ENCODE measurements around the gene FAM118B.
A peak's percentile ranks its signal among the peaks of the same experiment; 100 is the strongest.

Gene FAM118B

DNA sequence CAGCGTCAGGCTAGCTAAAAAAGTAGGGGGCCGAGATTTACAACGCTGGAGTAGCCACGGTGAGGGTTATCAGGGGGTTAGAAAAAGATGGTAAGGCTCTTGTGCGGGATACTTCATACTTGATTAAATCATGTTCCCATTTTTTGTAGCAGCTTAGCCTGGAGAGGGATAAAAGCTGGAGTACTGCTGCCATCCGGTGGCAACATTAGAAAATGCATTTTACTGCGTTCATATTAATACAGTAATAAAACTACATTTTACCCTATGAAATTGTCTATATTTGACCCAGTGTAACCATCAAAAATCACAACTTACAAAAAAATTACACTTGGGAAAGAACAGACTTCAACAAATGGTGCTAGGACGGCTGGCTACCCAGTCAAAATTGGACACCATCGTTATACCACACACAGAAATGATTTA is 17.4 kb upstream of the FAM118B start:
- no CpG with 5 or more reads among the region's 9 CpGs for WGBS (ENCODE audit: extremely low coverage, insufficient coverage, low lambda C conversion rate)
- H3K4ac ChIP-seq (ENCODE audit: low read depth, low read length), result no peak overlapping the region

DNA sequence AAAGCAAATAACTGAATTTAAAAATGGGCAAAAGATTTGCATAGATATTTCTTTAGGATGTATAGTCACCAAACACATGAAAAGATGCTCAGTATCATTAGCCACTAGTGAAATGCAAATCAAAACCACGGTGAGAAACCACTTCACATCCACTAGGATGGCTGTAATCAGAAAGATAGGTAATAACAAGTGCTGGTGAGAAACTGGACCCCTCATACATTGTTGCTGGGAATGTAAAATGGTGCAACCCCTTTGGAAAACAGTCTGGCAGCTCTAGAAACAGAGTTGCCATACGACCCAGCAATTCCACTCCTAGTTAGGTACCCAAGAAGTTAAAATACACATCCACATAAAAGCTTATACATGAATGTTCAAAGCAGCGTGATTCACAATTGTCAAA is 16.5 kb upstream of the FAM118B start:
- Histone ChIP-seq H3K4me3 (ENCODE audit: low read length) (no peak overlapping the region), H3K9ac (ENCODE audit: low read length) (no peak overlapping the region), H4K5ac (ENCODE audit: low read length) (no peak overlapping the region), H4K8ac (ENCODE audit: low read depth, low read length) (no peak overlapping the region), H3K36me3 (ENCODE audit: control insufficient read depth, insufficient read depth, low read length) (peaks cover 15% of the 10 kb centered on the region), H3K56ac (ENCODE audit: low read length) (no peak overlapping the region), H3K4me1 (ENCODE audit: control insufficient read depth, low read depth, low read length) (no peaks in the 10 kb centered on the region), H2AK5ac (ENCODE audit: low read length) (no peak overlapping the region), H3K18ac (ENCODE audit: low read length) (no peak overlapping the region), H3K79me2 (ENCODE audit: control insufficient read depth, insufficient read depth, low read length) (no peaks in the 10 kb centered on the region), H3K79me1 (ENCODE audit: low read length) (peaks cover 6% of the 10 kb centered on the region), H3K4me2 (ENCODE audit: low read length) (no peak overlapping the region), H3K27me3 (ENCODE audit: insufficient read depth, low read length, poor library complexity) (no peaks in the 10 kb centered on the region), H2BK120ac (ENCODE audit: low read depth, low read length) (no peak overlapping the region), H3K27ac (ENCODE audit: low read depth, low read length) (no peak overlapping the region), H2BK5ac (ENCODE audit: low read length) (no peak overlapping the region), H3K4ac (ENCODE audit: low read depth, low read length) (no peak overlapping the region), H2BK15ac (replicated peaks; ENCODE audit: low read depth) (no peak overlapping the region), H3K23ac (ENCODE audit: low read length) (no peak overlapping the region)
- no CpG with 5 or more reads among the region's 3 CpGs for WGBS (ENCODE audit: extremely low coverage, insufficient coverage, low lambda C conversion rate)
- DNase-seq, result no peak

More for the DNA sequence above, 17.4 kb upstream of the FAM118B start:
- Histone ChIP-seq H3K27ac (ENCODE audit: low read depth, low read length) (no peak overlapping the region), H2BK120ac (ENCODE audit: low read depth, low read length) (no peak overlapping the region), H2BK15ac (replicated peaks; ENCODE audit: low read depth) (no peak overlapping the region), H3K27me3 (ENCODE audit: insufficient read depth, low read length, poor library complexity) (no peaks in the 10 kb centered on the region), H3K79me2 (ENCODE audit: control insufficient read depth, insufficient read depth, low read length) (no peaks in the 10 kb centered on the region), H3K4me1 (ENCODE audit: control insufficient read depth, low read depth, low read length) (no peaks in the 10 kb centered on the region), H3K4me2 (ENCODE audit: low read length) (no peak overlapping the region), H3K9ac (ENCODE audit: low read length) (no peak overlapping the region), H3K79me1 (ENCODE audit: low read length) (peaks cover 6% of the 10 kb centered on the region), H3K56ac (ENCODE audit: low read length) (no peak overlapping the region), H3K36me3 (ENCODE audit: control insufficient read depth, insufficient read depth, low read length) (peaks cover 15% of the 10 kb centered on the region), H2AK5ac (ENCODE audit: low read length) (no peak overlapping the region), H3K23ac (ENCODE audit: low read length) (no peak overlapping the region), H4K8ac (ENCODE audit: low read depth, low read length) (no peak overlapping the region), H3K4me3 (ENCODE audit: low read length) (no peak overlapping the region), H2BK5ac (ENCODE audit: low read length) (no peak overlapping the region), H3K18ac (ENCODE audit: low read length) (no peak overlapping the region), H4K5ac (ENCODE audit: low read length) (no peak overlapping the region)
- DNase-seq, result peak; percentile 21

DNA sequence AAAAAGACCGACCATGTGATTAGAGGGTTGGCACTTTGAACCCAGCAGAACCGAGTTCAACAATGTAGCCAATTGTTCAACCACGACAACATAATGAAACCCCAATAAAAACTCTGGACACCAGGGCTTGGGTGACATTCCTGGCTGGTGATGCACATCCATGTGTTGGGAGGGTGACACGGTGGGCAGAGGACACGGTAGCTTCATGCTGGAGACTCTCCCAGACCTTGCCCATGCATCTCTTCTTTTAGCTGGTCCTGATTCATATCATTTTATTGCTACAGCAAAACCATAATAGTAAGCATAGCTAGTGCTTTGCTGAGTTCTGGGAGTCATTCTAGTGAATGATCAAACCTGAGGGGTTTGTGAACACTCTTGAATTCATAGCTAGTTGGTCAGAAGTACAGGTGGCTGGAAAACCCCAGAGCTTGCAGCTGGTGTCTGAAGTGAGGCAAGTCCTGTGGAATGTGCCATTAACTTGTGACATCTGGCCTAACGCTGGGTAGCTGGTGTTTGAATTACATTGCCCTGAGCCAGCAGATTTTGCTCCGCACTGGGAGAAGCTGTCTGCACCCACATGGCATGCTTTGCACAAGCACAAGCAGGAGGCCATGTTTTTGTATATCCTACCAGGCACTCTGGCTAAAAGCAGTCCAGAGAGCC is 14.2 kb upstream of the FAM118B start:
- H4K8ac ChIP-seq (ENCODE audit: low read depth, low read length), result no peak overlapping the region
- no peak overlapping the region for H3K4me2 ChIP-seq (ENCODE audit: low read length)
- H3K18ac ChIP-seq (ENCODE audit: low read length), result no peak overlapping the region
- H3K79me1 ChIP-seq (ENCODE audit: low read length), result peaks cover 6% of the 10 kb centered on the region
- no peak overlapping the region for H2AK5ac ChIP-seq (ENCODE audit: low read length)
- H3K27me3 ChIP-seq (ENCODE audit: insufficient read depth, low read length, poor library complexity), result no peaks in the 10 kb centered on the region
- no peak overlapping the region for H3K23ac ChIP-seq (ENCODE audit: low read length)
- no CpG with 5 or more reads among the region's 7 CpGs for WGBS (ENCODE audit: extremely low coverage, insufficient coverage, low lambda C conversion rate)
- no peak overlapping the region for H2BK120ac ChIP-seq (ENCODE audit: low read depth, low read length)
- no peaks in the 10 kb centered on the region for H3K4me1 ChIP-seq (ENCODE audit: control insufficient read depth, low read depth, low read length)
- no peaks in the 10 kb centered on the region for H3K79me2 ChIP-seq (ENCODE audit: control insufficient read depth, insufficient read depth, low read length)
- DNase-seq, result peak; percentile 21
- H3K9ac ChIP-seq (ENCODE audit: low read length), result no peak overlapping the region
- H3K4me3 ChIP-seq (ENCODE audit: low read length), result peak overlapping the region; percentile 24
- peaks cover 13% of the 10 kb centered on the region for H3K36me3 ChIP-seq (ENCODE audit: control insufficient read depth, insufficient read depth, low read length)
- no peak overlapping the region for H3K4ac ChIP-seq (ENCODE audit: low read depth, low read length)
- no peak overlapping the region for H2BK15ac ChIP-seq (replicated peaks; ENCODE audit: low read depth)
- H3K27ac ChIP-seq (ENCODE audit: low read depth, low read length), result no peak overlapping the region
- H2BK5ac ChIP-seq (ENCODE audit: low read length), result no peak overlapping the region
- no peak overlapping the region for H4K5ac ChIP-seq (ENCODE audit: low read length)
- no peak overlapping the region for H3K56ac ChIP-seq (ENCODE audit: low read length)

DNA sequence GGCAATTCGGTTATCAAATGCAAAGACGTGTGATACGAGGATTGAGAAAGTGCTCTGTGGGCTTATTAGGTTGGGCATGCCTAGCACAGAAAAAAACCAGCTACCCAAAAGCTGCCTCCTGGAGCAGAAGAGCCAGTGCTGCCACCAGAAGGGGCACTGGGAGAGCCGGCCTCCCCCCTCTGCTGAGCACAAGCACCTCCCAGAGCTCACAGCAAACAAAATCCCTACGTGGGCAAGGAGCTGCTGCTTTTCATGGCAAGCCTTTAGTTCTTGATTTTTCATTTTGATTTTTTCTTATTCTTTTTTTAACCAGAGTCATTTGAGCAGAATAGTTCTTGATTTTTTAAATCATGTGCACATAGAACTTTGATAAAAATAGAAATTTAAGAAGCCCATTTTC is 12.9 kb upstream of the FAM118B start:
- Histone ChIP-seq H3K9ac (ENCODE audit: low read length) (no peak overlapping the region), H2AK5ac (ENCODE audit: low read length) (no peak overlapping the region), H3K79me1 (ENCODE audit: low read length) (peaks cover 6% of the 10 kb centered on the region), H2BK5ac (ENCODE audit: low read length) (no peak overlapping the region), H3K36me3 (ENCODE audit: control insufficient read depth, insufficient read depth, low read length) (peaks cover 16% of the 10 kb centered on the region), H3K4ac (ENCODE audit: low read depth, low read length) (no peak overlapping the region), H4K8ac (ENCODE audit: low read depth, low read length) (no peak overlapping the region), H3K4me1 (ENCODE audit: control insufficient read depth, low read depth, low read length) (no peaks in the 10 kb centered on the region), H3K4me2 (ENCODE audit: low read length) (no peak overlapping the region), H3K18ac (ENCODE audit: low read length) (no peak overlapping the region), H3K23ac (ENCODE audit: low read length) (no peak overlapping the region), H4K5ac (ENCODE audit: low read length) (no peak overlapping the region), H3K27ac (ENCODE audit: low read depth, low read length) (no peak overlapping the region), H3K56ac (ENCODE audit: low read length) (no peak overlapping the region), H3K27me3 (ENCODE audit: insufficient read depth, low read length, poor library complexity) (no peaks in the 10 kb centered on the region), H2BK15ac (replicated peaks; ENCODE audit: low read depth) (no peak overlapping the region), H3K4me3 (ENCODE audit: low read length) (no peak overlapping the region), H2BK120ac (ENCODE audit: low read depth, low read length) (no peak overlapping the region), H3K79me2 (ENCODE audit: control insufficient read depth, insufficient read depth, low read length) (no peaks in the 10 kb centered on the region)
- no CpG with 5 or more reads among the region's 5 CpGs for WGBS (ENCODE audit: extremely low coverage, insufficient coverage, low lambda C conversion rate)
- DNase-seq, result no peak

DNA sequence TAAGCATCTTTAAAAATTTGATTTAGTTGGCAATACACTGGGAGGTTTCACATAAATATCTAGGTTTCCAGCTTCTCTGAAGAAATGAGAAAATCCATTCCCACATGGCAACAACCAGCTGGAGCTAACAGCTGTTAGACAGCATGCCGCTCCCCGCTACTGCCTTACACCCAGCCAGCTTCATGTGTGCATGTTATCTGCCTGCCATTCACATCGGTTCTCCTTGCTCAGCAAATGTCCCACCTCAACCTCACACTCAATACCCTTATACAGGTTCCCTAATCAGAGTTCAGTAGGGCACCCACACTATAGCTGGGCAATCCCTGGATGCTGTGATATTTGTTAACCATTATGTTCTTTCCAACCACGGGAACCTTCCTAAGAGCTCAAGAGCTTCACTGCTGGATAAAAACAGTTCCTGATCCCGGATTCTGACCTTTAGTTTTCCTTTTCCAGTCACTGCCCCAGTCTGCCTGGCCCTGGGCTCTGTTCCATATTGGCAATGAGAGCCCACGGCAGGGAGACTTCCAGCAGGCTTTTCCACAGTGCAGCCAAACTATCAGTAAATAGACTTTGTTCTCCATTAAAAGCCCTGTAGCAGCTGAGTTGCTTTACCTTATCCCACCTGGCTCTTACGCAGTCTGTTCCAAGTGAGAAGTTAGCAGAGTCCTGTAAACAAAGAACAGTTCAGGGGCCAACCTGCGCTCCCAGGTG is 8.8 kb upstream of the FAM118B start:
- Histone ChIP-seq H3K79me1 (ENCODE audit: low read length) (no peaks in the 10 kb centered on the region), H3K4me3 (ENCODE audit: low read length) (no peak overlapping the region), H3K9ac (ENCODE audit: low read length) (no peak overlapping the region), H3K4ac (ENCODE audit: low read depth, low read length) (no peak overlapping the region), H2BK120ac (ENCODE audit: low read depth, low read length) (no peak overlapping the region), H3K18ac (ENCODE audit: low read length) (no peak overlapping the region), H3K56ac (ENCODE audit: low read length) (no peak overlapping the region), H4K5ac (ENCODE audit: low read length) (no peak overlapping the region), H3K4me2 (ENCODE audit: low read length) (no peak overlapping the region), H3K23ac (ENCODE audit: low read length) (no peak overlapping the region), H4K8ac (ENCODE audit: low read depth, low read length) (no peak overlapping the region), H3K36me3 (ENCODE audit: control insufficient read depth, insufficient read depth, low read length) (peaks cover 12% of the 10 kb centered on the region), H3K79me2 (ENCODE audit: control insufficient read depth, insufficient read depth, low read length) (no peaks in the 10 kb centered on the region), H3K27me3 (ENCODE audit: insufficient read depth, low read length, poor library complexity) (no peaks in the 10 kb centered on the region), H3K4me1 (ENCODE audit: control insufficient read depth, low read depth, low read length) (no peaks in the 10 kb centered on the region), H2AK5ac (ENCODE audit: low read length) (no peak overlapping the region), H2BK15ac (replicated peaks; ENCODE audit: low read depth) (no peak overlapping the region), H3K27ac (ENCODE audit: low read depth, low read length) (no peak overlapping the region), H2BK5ac (ENCODE audit: low read length) (no peak overlapping the region)
- WGBS (ENCODE audit: extremely low coverage, insufficient coverage, low lambda C conversion rate), result no CpG with 5 or more reads among the region's 8 CpGs
- no peak for DNase-seq

Data from mesendoderm (in vitro differentiated cells).